BE2C (cell line): ENCODE data around the gene NRL.

Experiments
- DNase-seq: peaks from one replicate; pipeline ENCODE4 v3.0.0-alpha.2; 2020
- H3K27me3 ChIP-seq: fragments of 250-450 bp; sonication (Bioruptor Pico); 2 replicates; pipeline ENCODE4 v1.5.1; 2020; ENCODE audit warnings: mild to moderate bottlenecking
- H3K36me3 ChIP-seq: fragments of 250-450 bp; sonication (Bioruptor Pico); 2 replicates; pipeline ENCODE4 v1.5.1; 2020; ENCODE audit warnings: mild to moderate bottlenecking
- H3K4me1 ChIP-seq: fragments of 250-450 bp; sonication (Bioruptor Pico); 2 replicates; pipeline ENCODE4 v1.5.1; 2020
- H3K4me3 ChIP-seq: 2 replicates; pipeline ENCODE4 v1.5.1; 2011; ENCODE audit warnings: low read depth, low read length
- H3K9me3 ChIP-seq: fragments of 250-450 bp; sonication (Bioruptor Pico); 2 replicates; pipeline ENCODE4 v1.5.1; 2020
- CTCF ChIP-seq: IDR thresholded peaks from 2 replicates; pipeline ENCODE4 v1.5.1; 2012; ENCODE audit warnings: mild to moderate bottlenecking, low read depth, low read length

NRL gene

GRCh38 chr14:24130380-24130716 is 15.6 kb upstream of the NRL start, which contains the start of gene FITM1:
TSS of gene FITM1 (plus strand) at chr14:24130659. CDS start at chr14:24131564, 905 bp downstream.
- no peaks in the 10 kb centered on the region for H3K9me3 ChIP-seq
- no peak for TF ChIP-seq CTCF
- no peak for DNase-seq
- H3K4me1 ChIP-seq = no peaks in the 10 kb centered on the region
- H3K27me3 ChIP-seq = no peaks in the 10 kb centered on the region
- no peaks in the 10 kb centered on the region for H3K36me3 ChIP-seq
- no peak within 1 kb of the TSS for H3K4me3 ChIP-seq

- no peaks in the 10 kb centered on the region for H3K4me1 ChIP-seq
- DNase-seq = no peak
- H3K27me3 ChIP-seq = no peaks in the 10 kb centered on the region
- no peaks in the 10 kb centered on the region for H3K36me3 ChIP-seq
- no peak for TF ChIP-seq CTCF
- H3K9me3 ChIP-seq = no peaks in the 10 kb centered on the region
- H3K4me3 ChIP-seq = no peak overlapping the region
Measured at GRCh38 chr14:24129410-24129998, 14.8 kb upstream of the NRL start.

DNA sequence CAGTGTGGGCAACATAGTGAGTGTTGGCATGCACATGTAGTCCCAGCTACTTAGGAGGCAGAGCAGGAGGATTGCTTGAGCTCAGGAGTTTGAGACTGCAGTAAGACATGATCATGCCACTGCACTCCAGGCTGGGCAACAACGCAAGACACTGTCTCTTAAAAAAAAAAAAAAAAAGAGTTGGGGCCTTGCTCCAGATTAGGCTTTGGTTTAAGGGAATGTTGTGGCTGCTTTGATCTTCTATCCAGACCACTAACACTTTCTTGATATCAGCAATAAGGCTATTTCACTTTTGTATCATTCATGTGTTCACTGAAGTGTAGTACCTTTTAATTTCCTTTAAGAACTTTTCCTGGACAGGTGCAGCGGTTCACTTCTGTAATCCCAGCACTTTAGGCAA is 12.9 kb upstream of the NRL start:
- H3K27me3 ChIP-seq = no peaks in the 10 kb centered on the region
- no peak for TF ChIP-seq CTCF
- H3K36me3 ChIP-seq = no peaks in the 10 kb centered on the region

GRCh38 chr14:24126939-24127338 is 12.2 kb upstream of the NRL start:
- no peak for DNase-seq
- no peak for TF ChIP-seq CTCF
- Histone ChIP-seq H3K9me3 (no peaks in the 10 kb centered on the region), H3K36me3 (no peaks in the 10 kb centered on the region), H3K27me3 (no peaks in the 10 kb centered on the region), H3K4me1 (no peaks in the 10 kb centered on the region), H3K4me3 (no peak overlapping the region)

More for the DNA sequence above, 12.9 kb upstream of the NRL start:
- Histone ChIP-seq H3K4me1 (no peaks in the 10 kb centered on the region), H3K9me3 (no peaks in the 10 kb centered on the region), H3K4me3 (no peak overlapping the region)
- DNase-seq = no peak

- TF ChIP-seq CTCF = no peak
- peaks cover 14% of the 10 kb centered on the region for H3K36me3 ChIP-seq
- H3K27me3 ChIP-seq = no peaks in the 10 kb centered on the region
- no peaks in the 10 kb centered on the region for H3K4me1 ChIP-seq
- no peak overlapping the region for H3K4me3 ChIP-seq
- H3K9me3 ChIP-seq = no peaks in the 10 kb centered on the region
- DNase-seq = no peak
Measured at GRCh38 chr14:24123424-24124417, 9.0 kb upstream of the NRL start.

GRCh38 chr14:24122898-24123297 is 8.1 kb upstream of the NRL start:
- Histone ChIP-seq H3K9me3 (no peaks in the 10 kb centered on the region), H3K36me3 (peaks cover 14% of the 10 kb centered on the region), H3K27me3 (no peaks in the 10 kb centered on the region), H3K4me1 (no peaks in the 10 kb centered on the region), H3K4me3 (no peak overlapping the region)
- no peak for TF ChIP-seq CTCF
- DNase-seq = no peak
